ENCODE data around the gene RSU1.
"Not testable (repeated sequence)": the region's sequence is repeated elsewhere in the genome, so short reads cannot be mapped to it uniquely, and the experiment has no call there.

The RSU1 gene

DNA sequence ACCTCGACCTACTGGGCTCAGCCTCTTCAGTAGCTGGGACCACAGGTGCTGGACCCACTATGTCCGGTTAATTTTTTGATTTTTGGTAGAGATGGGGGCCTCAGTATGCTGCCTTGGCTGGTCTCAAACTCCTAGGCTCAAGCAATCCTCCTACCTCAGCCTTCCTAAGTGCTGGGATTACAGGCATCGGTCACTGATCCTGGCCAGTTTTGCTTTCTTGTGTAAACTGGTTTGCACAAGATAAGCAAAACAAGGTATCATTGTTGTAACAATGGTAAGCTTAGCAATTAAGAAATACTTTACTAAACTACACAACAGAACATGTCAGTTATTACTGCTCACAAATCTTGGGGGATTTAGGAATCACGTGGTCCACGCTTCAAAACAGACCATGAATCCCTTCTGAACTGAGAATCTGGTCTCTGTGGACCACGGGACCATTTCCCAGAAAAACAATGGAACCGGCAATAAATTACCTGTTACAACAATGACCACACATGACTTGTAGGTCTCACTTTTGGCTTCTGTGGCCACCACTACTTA is 36.8 kb downstream of the RSU1 start:
- no peak for DNase-seq (ENCODE audit: low read depth)

- no peak for DNase-seq (ENCODE audit: low read depth)
Observed at GRCh38 chr10:16779384-16779915, 37.8 kb downstream of the RSU1 start.

GRCh38 chr10:16777473-16778370 is 39.5 kb downstream of the RSU1 start:
- DNase-seq (ENCODE audit: low read depth): peak; percentile 7

GRCh38 chr10:16776896-16777295 is 40.3 kb downstream of the RSU1 start:
- DNase-seq (ENCODE audit: low read depth): no peak

GRCh38 chr10:16773334-16773733 is 43.9 kb downstream of the RSU1 start:
- no peak for DNase-seq (ENCODE audit: low read depth)

- DNase-seq (ENCODE audit: low read depth): no peak
Observed at GRCh38 chr10:16770670-16771069, 46.6 kb downstream of the RSU1 start.

DNA sequence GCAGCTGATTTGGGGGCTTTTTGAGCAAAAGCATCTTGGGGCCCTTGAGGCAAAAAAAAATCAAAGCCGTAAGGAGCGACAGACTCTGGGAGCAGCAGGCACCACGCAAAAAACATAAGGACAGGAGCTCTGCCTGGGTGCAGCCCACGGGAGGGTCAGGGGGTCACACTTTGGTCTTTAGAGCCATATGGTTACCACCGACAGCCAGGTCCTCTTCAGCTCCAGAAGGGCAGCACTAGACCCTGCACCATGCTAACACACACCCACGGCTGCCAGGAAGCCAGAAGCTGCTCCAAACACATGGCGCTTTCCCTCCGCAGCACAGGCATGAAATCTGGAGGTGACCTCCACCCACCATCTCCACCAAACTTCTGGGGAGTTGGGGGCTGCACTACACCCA is 47.1 kb downstream of the RSU1 start:
- no peak for DNase-seq (ENCODE audit: low read depth)

GRCh38 chr10:16769331-16769730 is 47.9 kb downstream of the RSU1 start:
- no peak for DNase-seq (ENCODE audit: low read depth)

- DNase-seq (ENCODE audit: low read depth): no peak
Observed at GRCh38 chr10:16768702-16769101, 48.5 kb downstream of the RSU1 start.

- DNase-seq (ENCODE audit: low read depth): no peak
Observed at GRCh38 chr10:16765509-16766375, 51.5 kb downstream of the RSU1 start.

GRCh38 chr10:16761300-16761699 is 55.9 kb downstream of the RSU1 start:
- no peak for DNase-seq (ENCODE audit: low read depth)

DNA sequence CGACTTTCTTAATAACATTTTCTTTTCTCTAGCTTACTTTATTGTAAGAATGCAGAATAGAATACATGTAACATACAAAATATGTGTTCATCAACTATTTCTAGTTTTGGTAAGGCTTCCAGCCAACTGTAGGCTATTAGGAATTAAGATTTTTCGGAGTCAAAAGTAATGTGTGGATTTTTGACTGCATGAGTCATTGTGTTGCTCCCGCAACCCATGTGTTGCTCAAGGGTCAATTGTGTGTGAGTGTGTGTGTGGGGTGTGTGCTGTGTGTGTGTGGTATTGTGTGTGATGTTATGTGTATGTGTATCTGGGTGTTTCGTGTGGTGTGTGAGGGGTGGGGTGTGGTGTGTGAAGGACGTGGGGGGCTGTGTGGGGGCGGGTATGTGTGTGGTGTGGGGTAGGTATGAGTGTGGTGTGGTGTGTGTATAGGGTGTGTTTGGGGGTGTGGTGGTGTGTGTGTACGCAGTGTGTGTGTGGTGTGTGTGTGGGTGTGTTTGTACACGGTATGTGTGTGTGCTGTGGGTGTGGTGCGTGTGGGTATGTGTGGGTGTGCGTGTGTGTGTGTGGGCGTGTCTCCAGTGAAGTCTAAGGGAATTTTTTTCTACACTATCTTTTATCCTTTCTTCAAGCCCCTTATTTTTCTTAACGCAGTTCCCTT is 60.5 kb downstream of the RSU1 start:
- DNase-seq (ENCODE audit: low read depth): no peak

DNA sequence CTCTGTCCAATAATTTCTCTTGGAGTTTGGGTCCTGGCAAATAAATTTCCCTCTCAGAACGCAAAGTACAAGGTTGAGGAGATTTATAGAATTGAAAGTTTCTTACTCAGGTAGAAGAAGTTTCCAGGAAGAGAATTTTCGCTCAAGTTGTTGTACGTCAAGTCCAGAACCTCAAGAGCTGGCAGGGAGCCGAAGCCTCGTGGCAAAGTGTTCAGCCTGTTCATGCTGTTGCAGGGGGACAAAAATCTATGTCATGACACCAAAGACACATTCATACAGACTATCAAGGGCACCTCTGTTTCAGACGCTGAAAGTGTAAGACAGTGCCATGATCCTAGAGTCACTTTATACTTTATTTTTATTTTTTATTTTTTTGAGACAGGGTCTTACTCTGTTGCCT is 62.5 kb downstream of the RSU1 start:
- no peak for DNase-seq (ENCODE audit: low read depth)

GRCh38 chr10:16752849-16753248 is 64.4 kb downstream of the RSU1 start:
- DNase-seq (ENCODE audit: low read depth): not testable (repeated sequence)

DNA sequence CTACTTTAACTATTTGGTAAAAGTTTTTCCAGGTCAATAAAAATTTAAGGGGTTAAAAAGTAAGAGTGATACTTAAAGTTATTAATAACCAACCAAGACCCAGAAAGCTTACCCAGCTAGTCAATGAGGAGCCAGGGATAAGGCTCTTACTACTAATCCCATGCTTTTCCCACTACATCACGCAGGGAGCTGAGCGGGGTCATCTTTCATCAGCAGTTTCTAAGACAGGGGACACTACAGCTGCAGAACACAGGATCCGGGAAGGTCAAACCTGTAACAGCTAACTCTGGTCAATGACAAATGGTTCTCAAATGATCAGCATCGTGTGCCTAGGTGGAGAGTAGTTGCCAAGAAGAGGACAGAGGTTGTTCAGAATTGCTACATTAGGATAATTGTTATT is 65.1 kb downstream of the RSU1 start:
- DNase-seq (ENCODE audit: low read depth): no peak

DNA sequence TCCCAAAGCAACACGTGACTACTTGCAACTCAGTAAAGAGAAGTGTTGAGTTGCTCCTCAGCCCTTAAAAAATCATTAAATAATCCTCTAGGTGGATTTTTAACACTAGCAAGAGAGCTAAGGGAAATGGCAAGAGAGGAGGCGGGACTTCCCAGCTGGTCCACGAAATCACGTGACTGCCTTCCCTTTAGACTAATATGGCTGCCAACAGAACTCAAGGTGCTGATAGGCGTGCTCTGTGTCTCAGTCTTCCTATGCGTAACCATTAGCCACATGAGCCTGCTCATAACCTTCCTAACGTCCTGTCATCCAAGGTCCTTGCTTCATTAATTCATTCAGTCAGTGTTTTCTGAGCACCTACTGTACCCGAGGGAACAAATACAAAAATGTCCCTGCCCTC is 66.0 kb downstream of the RSU1 start:
- no peak for DNase-seq (ENCODE audit: low read depth)

DNA sequence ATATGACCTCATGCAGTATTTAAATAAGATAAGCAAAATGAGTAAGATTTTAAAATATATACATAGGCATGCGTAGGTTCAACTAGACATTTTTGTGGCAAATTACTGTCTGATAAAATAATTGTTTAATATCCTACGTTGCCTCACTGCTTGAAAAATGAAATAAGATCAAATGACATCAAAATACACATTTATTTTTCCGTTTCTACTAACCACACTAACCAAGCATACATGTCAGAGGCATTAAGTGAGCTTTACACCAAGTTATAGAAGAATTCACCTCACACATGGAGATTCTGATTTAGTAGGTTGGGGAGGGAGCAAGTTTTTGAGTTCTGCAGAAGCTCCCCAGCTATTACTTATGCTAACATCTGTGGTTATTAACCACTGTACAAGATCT is 66.8 kb downstream of the RSU1 start:
- DNase-seq (ENCODE audit: low read depth): no peak

DNA sequence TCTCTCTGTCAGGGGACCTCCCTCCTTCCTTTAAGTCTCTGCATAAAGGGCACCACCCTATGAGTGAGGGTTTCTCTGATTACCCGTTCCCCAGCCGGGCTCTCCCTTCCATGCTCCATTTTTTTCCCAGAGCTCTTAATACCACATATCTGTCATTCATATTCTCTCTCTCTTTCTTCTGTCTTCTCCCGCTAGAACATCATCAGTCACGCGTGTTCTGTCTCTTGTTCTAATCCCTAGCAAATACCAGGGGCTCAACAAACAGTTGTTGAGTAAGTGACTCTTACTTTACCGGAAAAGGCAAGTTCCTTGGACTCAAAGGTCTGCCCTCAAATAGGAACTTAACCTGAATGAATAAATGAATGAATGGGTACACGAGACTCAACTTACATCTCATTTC is 68.5 kb downstream of the RSU1 start:
- no peak for DNase-seq (ENCODE audit: low read depth)

GRCh38 chr10:16746856-16747255 is 70.4 kb downstream of the RSU1 start:
- DNase-seq (ENCODE audit: low read depth): no peak

DNA sequence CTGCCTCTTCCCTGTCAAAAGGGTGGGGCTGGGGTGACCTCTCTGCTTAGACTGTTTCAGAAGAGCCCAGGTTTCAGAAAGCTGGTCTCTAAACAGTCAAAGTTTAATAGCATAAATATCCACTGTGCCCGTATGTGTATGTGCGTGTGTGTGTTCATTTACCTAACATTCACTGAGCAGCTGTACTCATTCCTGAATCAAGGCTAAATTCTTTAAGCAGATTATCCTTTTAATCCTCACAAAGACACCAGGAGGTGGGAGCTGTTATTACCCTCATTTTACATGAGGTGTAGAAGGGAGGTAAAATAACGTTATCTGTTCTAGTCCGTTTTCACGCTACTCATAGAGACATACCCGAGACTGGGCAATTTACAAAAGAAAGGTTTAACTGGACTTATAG is 72.2 kb downstream of the RSU1 start:
- no peak for DNase-seq (ENCODE audit: low read depth)

- no peak for DNase-seq (ENCODE audit: low read depth)
Observed at GRCh38 chr10:16742165-16742960, 74.9 kb downstream of the RSU1 start.
